Loucy (cell line): ENCODE data around the gene ZNF398.
A peak's percentile ranks its signal among the peaks of the same experiment; 100 is the strongest.

Source experiments
- H2AFZ ChIP-seq: fragments of 200-600 bp; sonication (generic); 2 replicates; pipeline ENCODE4 v1.6.0; 2016; ENCODE audit warnings: antibody characterized with exemption, mild to moderate bottlenecking, low read length, moderate library complexity
- H3F3A ChIP-seq: fragments of 200-600 bp; 2 replicates; pipeline ENCODE4 v1.6.0; 2016; ENCODE audit warnings: antibody characterized with exemption, low read depth, mild to moderate bottlenecking
- H3K27me3 ChIP-seq: fragments of 200-600 bp; sonication (generic); 2 replicates; pipeline ENCODE4 v1.6.1; 2014; ENCODE audit warnings: low read length, mild to moderate bottlenecking; ENCODE audit not compliant: insufficient read depth, poor library complexity, severe bottlenecking
- H3K36me3 ChIP-seq: fragments of 200-600 bp; sonication (generic); 2 replicates; pipeline ENCODE4 v1.6.1; 2016; ENCODE audit warnings: low read length; ENCODE audit not compliant: insufficient read depth
- H3K4me1 ChIP-seq: fragments of 200-600 bp; sonication (generic); 2 replicates; pipeline ENCODE4 v1.5.1; 2014; ENCODE audit warnings: low read length, mild to moderate bottlenecking; ENCODE audit not compliant: insufficient read depth, poor library complexity, severe bottlenecking
- H3K4me2 ChIP-seq: fragments of 200-600 bp; sonication (generic); 2 replicates; pipeline ENCODE4 v1.6.0; 2014; ENCODE audit warnings: antibody characterized with exemption, low read length, low read depth, mild to moderate bottlenecking; ENCODE audit not compliant: poor library complexity, severe bottlenecking
- H3K4me3 ChIP-seq: fragments of 200-600 bp; sonication (generic); 2 replicates; pipeline ENCODE4 v1.5.1; 2014; ENCODE audit warnings: low read length, mild to moderate bottlenecking, mixed read lengths; ENCODE audit not compliant: poor library complexity, severe bottlenecking
- H3K79me2 ChIP-seq: fragments of 200-600 bp; sonication (generic); 2 replicates; pipeline ENCODE4 v1.6.1; 2014; ENCODE audit warnings: low read length; ENCODE audit not compliant: insufficient read depth
- H3K9ac ChIP-seq: fragments of 200-600 bp; sonication (generic); 2 replicates; pipeline ENCODE4 v1.6.0; 2014; ENCODE audit warnings: mild to moderate bottlenecking, low read depth, low read length, moderate library complexity; ENCODE audit not compliant: poor library complexity, severe bottlenecking
- H3K9me2 ChIP-seq: fragments of 200-600 bp; sonication (generic); replicated peaks from 2 replicates; pipeline ENCODE4 v1.6.1; 2016; ENCODE audit warnings: low read depth, low read length, mixed read lengths
- H3K9me3 ChIP-seq: fragments of 200-600 bp; sonication (generic); 2 replicates; pipeline ENCODE4 v1.6.1; 2014; ENCODE audit warnings: mild to moderate bottlenecking, antibody characterized with exemption, low read length, low read depth; ENCODE audit not compliant: insufficient read depth
- H4K20me1 ChIP-seq: fragments of 200-600 bp; sonication (generic); 2 replicates; pipeline ENCODE4 v1.6.0; 2014; ENCODE audit warnings: antibody characterized with exemption, low read length, mild to moderate bottlenecking; ENCODE audit not compliant: insufficient read depth, poor library complexity, severe bottlenecking
- EZH2phosphoT487 ChIP-seq: fragments of 200-600 bp; IDR thresholded peaks from 2 replicates; pipeline ENCODE4 v1.6.1; 2018; ENCODE audit warnings: antibody characterized with exemption, mild to moderate bottlenecking, moderate library complexity, borderline replicate concordance
- TF ChIP-seq, protein P1 (sequence below): fragments of 200-600 bp; sonication (generic); conservative IDR thresholded peaks from 2 replicates; pipeline ENCODE4 v1.5.1; 2014; ENCODE audit warnings: mild to moderate bottlenecking, antibody characterized with exemption, low read length

The ZNF398 gene, protein sequence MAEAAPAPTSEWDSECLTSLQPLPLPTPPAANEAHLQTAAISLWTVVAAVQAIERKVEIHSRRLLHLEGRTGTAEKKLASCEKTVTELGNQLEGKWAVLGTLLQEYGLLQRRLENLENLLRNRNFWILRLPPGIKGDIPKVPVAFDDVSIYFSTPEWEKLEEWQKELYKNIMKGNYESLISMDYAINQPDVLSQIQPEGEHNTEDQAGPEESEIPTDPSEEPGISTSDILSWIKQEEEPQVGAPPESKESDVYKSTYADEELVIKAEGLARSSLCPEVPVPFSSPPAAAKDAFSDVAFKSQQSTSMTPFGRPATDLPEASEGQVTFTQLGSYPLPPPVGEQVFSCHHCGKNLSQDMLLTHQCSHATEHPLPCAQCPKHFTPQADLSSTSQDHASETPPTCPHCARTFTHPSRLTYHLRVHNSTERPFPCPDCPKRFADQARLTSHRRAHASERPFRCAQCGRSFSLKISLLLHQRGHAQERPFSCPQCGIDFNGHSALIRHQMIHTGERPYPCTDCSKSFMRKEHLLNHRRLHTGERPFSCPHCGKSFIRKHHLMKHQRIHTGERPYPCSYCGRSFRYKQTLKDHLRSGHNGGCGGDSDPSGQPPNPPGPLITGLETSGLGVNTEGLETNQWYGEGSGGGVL

DNA sequence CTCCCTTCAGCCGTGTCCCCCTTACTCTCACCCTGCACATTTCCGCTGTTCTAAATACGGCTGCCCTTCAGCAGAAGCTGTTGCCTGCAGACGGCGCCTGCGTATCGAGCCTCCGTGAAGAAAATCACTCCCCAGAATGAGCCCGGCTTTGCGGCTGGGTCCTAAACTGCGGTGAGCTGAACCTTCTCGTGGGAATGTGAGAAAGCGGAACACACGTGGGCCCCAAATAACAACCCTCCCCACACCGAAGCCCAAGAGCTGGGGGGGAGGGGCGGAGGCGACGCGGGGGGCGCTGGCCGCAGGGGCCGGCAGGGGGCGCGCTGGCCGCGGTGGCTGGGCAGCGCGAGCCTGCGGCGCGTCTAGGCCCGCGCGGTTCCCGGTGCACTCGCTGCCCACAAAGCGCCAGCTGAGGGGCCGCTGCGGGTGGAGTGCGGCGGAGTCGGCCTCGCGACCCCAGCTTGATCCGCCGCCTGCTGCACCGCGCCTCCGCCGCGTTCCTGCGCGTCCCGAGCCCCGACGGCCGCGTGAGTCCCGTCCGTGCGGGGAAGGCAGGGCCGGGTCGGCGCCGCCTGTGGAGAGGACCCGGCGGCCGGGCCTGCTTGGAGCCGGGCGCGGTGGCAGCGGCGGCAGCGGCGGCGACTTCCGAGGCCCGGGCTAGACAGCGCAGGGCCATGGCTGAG is at the start of gene ZNF398:
TSS of gene ZNF398 (plus strand) at position 382 of the 680 bp plus-strand sequence. CDS start at position 672, 290 bp downstream.
- no peaks in the 10 kb centered on the region for H3K27me3 ChIP-seq
- peaks cover 22% of the 10 kb centered on the region for H3K4me1 ChIP-seq
- no peaks in the 10 kb centered on the region for H3K36me3 ChIP-seq
- H3K4me2 ChIP-seq, result peak within 1 kb of the TSS; percentile 91
- H3K9ac ChIP-seq, result peak within 1 kb of the TSS; percentile 91
- peaks cover 59% of the 10 kb centered on the region for H3K79me2 ChIP-seq
- H3F3A ChIP-seq, result no peaks in the 10 kb centered on the region
- no peaks in the 10 kb centered on the region for H3K9me2 ChIP-seq
- TF ChIP-seq, protein P1, sequence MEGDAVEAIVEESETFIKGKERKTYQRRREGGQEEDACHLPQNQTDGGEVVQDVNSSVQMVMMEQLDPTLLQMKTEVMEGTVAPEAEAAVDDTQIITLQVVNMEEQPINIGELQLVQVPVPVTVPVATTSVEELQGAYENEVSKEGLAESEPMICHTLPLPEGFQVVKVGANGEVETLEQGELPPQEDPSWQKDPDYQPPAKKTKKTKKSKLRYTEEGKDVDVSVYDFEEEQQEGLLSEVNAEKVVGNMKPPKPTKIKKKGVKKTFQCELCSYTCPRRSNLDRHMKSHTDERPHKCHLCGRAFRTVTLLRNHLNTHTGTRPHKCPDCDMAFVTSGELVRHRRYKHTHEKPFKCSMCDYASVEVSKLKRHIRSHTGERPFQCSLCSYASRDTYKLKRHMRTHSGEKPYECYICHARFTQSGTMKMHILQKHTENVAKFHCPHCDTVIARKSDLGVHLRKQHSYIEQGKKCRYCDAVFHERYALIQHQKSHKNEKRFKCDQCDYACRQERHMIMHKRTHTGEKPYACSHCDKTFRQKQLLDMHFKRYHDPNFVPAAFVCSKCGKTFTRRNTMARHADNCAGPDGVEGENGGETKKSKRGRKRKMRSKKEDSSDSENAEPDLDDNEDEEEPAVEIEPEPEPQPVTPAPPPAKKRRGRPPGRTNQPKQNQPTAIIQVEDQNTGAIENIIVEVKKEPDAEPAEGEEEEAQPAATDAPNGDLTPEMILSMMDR, result peak; percentile 61
- TF ChIP-seq EZH2phosphoT487, result no peak
- no peaks in the 10 kb centered on the region for H3K9me3 ChIP-seq
- H3K4me3 ChIP-seq, result peak within 1 kb of the TSS; percentile 89
- peaks cover 21% of the 10 kb centered on the region for H4K20me1 ChIP-seq
- H2AFZ ChIP-seq, result peak within 1 kb of the TSS; percentile 90

DNA sequence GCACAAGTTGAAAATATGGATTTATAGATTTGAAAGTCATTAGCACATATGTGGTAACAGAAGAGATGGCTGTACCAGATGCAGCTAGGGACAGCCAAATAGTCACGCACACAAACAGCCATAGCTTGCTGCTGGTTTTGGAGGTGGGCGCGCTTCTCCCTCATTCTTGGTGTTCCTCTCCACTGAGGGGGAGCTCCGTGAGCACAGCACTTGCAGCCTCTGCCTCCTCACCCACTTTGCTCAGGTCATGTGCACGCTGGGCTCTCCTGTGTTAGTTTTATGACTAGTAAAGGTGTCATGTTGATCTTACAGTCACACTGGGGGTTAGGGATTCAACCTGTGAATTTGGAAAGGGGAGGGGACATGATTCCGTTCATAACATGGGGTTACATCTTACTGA is 48.2 kb upstream of the ZNF398 start:
- H3K27me3 ChIP-seq, result no peaks in the 10 kb centered on the region
- no peaks in the 10 kb centered on the region for H3K9me3 ChIP-seq
- no peak overlapping the region for H3K4me2 ChIP-seq
- no peak overlapping the region for H2AFZ ChIP-seq
- H4K20me1 ChIP-seq, result no peaks in the 10 kb centered on the region
- no peaks in the 10 kb centered on the region for H3K79me2 ChIP-seq
- TF ChIP-seq EZH2phosphoT487, result no peak
- TF ChIP-seq, protein P1, result no peak
- H3K9ac ChIP-seq, result no peak overlapping the region
- no peaks in the 10 kb centered on the region for H3K9me2 ChIP-seq
- H3K4me1 ChIP-seq, result no peaks in the 10 kb centered on the region
- no peaks in the 10 kb centered on the region for H3F3A ChIP-seq
- H3K4me3 ChIP-seq, result no peak overlapping the region
- H3K36me3 ChIP-seq, result no peaks in the 10 kb centered on the region

DNA sequence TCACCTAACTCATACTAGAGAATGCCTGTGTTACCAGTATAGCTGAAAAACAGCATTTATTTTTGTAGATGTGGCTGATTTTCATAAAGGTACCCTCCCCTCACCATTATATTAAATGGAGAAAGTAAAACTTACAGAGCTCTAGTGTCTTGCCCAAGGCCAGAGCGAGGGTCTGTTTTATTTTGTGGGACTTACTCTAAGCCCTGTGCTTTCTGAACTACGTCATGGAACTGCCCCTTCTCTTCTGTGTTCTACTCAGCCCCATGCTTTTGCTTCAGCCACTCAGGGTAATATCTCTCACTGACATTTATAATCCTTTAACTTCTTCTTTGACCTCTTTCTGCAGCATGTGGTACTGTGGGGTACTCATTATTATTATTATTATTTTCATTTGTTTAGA is 46.4 kb upstream of the ZNF398 start:
- Histone ChIP-seq H2AFZ (no peak overlapping the region), H3K36me3 (no peaks in the 10 kb centered on the region), H3K9me3 (no peaks in the 10 kb centered on the region), H3K9ac (no peak overlapping the region), H3K4me3 (no peak overlapping the region), H3F3A (no peaks in the 10 kb centered on the region), H4K20me1 (no peaks in the 10 kb centered on the region), H3K79me2 (no peaks in the 10 kb centered on the region), H3K4me1 (no peaks in the 10 kb centered on the region), H3K4me2 (no peak overlapping the region), H3K27me3 (no peaks in the 10 kb centered on the region), H3K9me2 (no peaks in the 10 kb centered on the region)
- no peak for TF ChIP-seq EZH2phosphoT487
- TF ChIP-seq, protein P1, result no peak
